Mucosa of stomach (tissue), 1 donor: ENCODE measurements around the gene TFR2.

Source experiments
- H3K27me3 ChIP-seq: one replicate; pipeline ENCODE4 v1.7.0; 2013; ENCODE audit warnings: mild to moderate bottlenecking, low read length; ENCODE audit not compliant: control insufficient read depth, insufficient read depth
- H3K36me3 ChIP-seq: one replicate; pipeline ENCODE4 v1.7.0; 2013; ENCODE audit warnings: low read length; ENCODE audit not compliant: control insufficient read depth, insufficient read depth
- H3K4me1 ChIP-seq: one replicate; pipeline ENCODE4 v1.7.0; 2013; ENCODE audit warnings: mild to moderate bottlenecking, low read length; ENCODE audit not compliant: control insufficient read depth, insufficient read depth
- H3K4me3 ChIP-seq: one replicate; pipeline ENCODE4 v1.7.0; 2013; ENCODE audit warnings: low read length
- H3K9ac ChIP-seq: one replicate; pipeline ENCODE4 v1.7.0; 2013; ENCODE audit warnings: mild to moderate bottlenecking, low read length, moderate library complexity
- H3K9me3 ChIP-seq: one replicate; pipeline ENCODE4 v1.7.0; 2013; ENCODE audit warnings: mild to moderate bottlenecking, low read length, moderate library complexity; ENCODE audit not compliant: control insufficient read depth
- donor health status: Pancreatic carcinoma.

Gene TFR2

DNA sequence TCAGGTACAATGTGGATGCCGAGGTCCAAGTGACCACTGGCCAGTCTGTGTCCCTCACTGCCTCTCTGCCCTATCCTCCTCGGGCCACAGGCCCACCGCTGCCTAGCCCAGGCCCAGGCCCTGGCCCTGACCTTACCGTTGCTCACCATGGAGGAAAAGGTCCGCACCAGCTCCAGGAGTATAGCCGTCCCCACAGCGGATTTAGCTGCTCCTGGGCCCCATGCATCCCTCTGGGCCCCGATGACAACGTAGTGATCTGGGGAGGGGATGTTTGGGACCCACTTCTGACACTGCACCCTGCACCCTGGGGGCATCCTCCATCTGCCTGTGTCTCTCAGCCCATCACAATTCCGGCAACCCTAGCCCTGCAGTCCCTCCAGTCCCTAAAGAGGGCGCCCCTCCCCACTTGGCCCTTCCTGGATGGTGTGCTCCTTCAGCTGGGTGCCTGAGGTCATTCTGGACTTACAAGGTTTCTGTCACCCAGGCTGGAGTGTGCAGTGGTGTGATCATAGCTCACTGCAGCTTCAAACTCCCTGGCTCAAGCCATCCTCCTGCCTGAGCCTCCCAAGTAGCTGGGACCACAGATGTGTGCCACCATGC lies 12.1 kb downstream of the TFR2 start:
- Histone ChIP-seq H3K4me3 (no peak overlapping the region), H3K36me3 (no peaks in the 10 kb centered on the region), H3K27me3 (peaks cover 5% of the 10 kb centered on the region), H3K9ac (no peak overlapping the region), H3K9me3 (no peaks in the 10 kb centered on the region), H3K4me1 (peaks cover 16% of the 10 kb centered on the region)

DNA sequence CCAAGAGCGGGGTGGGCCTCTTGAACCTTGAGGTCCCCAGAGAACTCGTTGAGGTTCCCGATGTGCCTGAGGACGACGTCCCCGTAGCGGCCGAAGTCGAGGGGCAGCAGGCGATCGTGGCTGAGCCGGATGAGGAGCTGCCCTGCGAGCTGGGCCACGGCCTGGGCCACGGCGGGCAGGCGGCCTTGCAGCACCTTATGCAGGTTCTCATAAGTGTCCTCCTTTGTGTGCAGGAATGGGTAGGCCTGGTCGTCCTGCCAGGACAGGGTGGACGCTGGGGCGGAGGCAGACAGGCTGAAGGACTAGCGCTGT lies 14.2 kb downstream of the TFR2 start:
- Histone ChIP-seq H3K27me3 (peaks cover 5% of the 10 kb centered on the region), H3K4me3 (no peak overlapping the region), H3K36me3 (no peaks in the 10 kb centered on the region), H3K9me3 (no peaks in the 10 kb centered on the region), H3K4me1 (peaks cover 9% of the 10 kb centered on the region), H3K9ac (no peak overlapping the region)

- Histone ChIP-seq H3K9ac (peak overlapping the region; percentile 34), H3K36me3 (no peaks in the 10 kb centered on the region), H3K9me3 (no peaks in the 10 kb centered on the region), H3K4me3 (no peak overlapping the region), H3K27me3 (no peaks in the 10 kb centered on the region), H3K4me1 (peaks cover 9% of the 10 kb centered on the region)
Measured at GRCh38 chr7:100626530-100627237, 14.7 kb downstream of the TFR2 start.

DNA sequence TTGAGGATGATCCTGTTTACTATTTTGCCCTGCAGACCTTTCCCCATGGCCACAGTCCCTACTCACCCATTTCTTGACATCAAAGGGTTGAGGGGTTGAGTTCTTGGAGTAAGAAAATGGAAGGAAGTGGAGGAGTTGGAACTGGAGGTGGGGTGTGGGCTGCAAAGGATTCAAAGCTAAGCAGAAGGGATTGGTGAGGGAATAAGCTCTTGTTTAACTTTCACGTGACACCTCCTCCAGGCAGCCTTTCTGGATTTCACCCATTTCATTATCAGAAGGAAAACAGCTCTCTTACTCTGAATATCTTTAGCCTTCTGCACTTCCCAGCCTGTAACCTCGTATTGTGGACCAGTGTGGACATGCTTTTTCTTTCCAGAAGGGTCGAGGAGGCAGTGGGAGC lies 15.3 kb downstream of the TFR2 start:
- H3K36me3 ChIP-seq: no peaks in the 10 kb centered on the region
- peaks cover 9% of the 10 kb centered on the region for H3K4me1 ChIP-seq
- H3K9ac ChIP-seq: no peak overlapping the region
- no peaks in the 10 kb centered on the region for H3K27me3 ChIP-seq
- no peak overlapping the region for H3K4me3 ChIP-seq
- no peaks in the 10 kb centered on the region for H3K9me3 ChIP-seq

DNA sequence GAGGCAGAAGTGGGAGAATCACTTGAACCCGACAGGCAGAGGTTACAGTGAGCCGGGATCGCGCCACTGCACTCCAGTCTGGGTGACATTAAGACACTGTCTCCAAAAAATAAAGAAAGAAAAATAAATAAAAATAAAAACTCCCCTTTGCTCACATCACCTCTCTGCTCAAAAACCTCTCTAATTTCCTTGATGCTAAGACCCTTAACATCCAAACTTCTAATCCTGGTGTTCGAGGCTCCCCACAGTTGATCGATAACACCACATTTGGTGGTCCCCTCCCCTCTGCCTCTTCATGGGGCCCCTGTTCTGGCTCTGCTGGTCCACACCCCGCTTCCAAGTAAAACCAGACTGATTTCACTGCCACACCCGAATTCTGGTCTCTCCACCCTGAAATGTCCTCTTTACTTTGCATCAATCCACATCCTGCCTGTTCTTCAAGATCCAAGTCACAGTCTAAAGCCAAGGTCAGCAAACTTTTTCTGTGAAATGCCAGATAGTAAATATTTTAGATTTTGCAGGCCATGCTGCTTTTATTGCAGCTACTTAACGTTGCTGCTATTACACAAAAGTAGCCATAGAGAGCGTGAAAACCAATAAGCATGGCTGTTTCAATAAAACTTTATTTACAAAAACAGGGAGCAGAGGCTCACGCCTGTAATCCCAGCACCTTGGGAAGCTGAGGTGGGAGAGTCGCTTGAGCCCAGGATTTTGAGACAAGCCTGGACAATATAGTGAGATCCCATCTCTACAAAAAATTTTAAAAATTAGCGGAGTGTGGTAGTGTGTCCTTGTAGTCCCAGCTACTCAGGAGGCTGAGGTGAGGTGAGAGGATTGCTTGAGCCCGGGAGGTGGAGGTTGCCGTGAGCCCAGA lies 17.2 kb downstream of the TFR2 start:
- H3K27me3 ChIP-seq: no peaks in the 10 kb centered on the region
- H3K9me3 ChIP-seq: no peaks in the 10 kb centered on the region
- peaks cover 9% of the 10 kb centered on the region for H3K4me1 ChIP-seq
- H3K9ac ChIP-seq: no peak overlapping the region
- no peak overlapping the region for H3K4me3 ChIP-seq
- H3K36me3 ChIP-seq: no peaks in the 10 kb centered on the region

DNA sequence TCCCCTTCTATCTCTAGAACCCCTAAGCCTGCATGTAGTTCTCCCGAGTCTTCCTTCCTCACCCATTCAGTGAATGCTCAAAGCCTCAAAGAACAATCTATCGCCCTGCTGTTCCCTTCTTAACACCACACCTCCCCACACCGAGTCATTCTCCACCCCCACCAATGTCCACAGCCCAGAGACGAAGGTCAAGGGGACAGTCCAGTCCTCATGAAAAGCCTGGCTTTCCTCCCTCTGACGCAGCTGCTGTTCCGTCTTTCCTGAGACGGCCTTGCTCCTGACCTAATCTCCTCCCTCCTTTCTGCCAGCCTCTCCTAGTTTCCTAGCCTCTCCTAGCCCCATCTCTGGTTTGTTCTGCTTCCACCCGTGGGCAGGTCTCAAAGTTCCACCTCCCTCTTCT lies 19.8 kb downstream of the TFR2 start:
- H3K4me1 ChIP-seq: peaks cover 6% of the 10 kb centered on the region
- no peaks in the 10 kb centered on the region for H3K36me3 ChIP-seq
- H3K9me3 ChIP-seq: no peaks in the 10 kb centered on the region
- no peak overlapping the region for H3K9ac ChIP-seq
- H3K4me3 ChIP-seq: no peak overlapping the region
- H3K27me3 ChIP-seq: no peaks in the 10 kb centered on the region

DNA sequence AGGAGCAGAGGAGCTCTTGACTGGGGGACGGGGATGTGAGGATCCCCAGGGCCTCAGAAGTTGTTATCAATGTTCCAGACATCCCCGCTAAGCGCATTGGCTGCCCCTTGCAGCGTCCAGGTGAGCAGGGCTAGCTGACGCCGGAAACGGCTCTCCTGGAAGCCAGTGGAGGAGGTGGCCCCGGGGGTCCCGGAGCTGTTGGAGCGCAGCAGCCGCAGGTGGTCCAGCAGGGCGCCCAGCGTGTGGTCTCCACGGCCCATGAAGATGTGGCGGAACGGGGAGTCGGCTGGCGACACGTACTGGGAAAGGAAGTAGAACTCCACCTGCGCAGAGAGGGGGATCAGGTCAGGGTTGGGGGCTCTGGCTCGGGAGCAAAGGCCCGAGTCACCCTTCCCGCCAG lies 20.5 kb downstream of the TFR2 start:
- no peak overlapping the region for H3K9ac ChIP-seq
- H3K9me3 ChIP-seq: no peaks in the 10 kb centered on the region
- no peaks in the 10 kb centered on the region for H3K27me3 ChIP-seq
- no peak overlapping the region for H3K4me3 ChIP-seq
- no peaks in the 10 kb centered on the region for H3K36me3 ChIP-seq
- H3K4me1 ChIP-seq: no peaks in the 10 kb centered on the region

DNA sequence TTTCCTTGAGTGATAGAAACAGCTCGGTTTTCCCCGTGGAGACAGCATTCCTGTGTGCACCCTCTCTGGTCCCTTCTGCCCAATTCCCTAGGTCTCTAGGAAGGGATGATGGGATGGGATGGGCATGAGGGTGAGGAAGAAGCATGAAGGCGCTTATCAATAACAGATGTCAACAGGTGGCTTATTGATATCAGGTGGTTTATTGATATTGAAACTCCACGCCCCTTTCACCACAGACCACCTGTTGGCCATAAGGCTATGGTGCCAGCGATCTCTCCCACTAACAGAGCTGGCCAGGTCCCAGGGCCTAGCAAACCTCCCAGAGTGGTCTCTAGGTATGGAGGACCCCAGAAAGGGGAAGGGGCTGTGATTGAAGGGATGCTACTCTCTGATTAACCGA lies 21.1 kb downstream of the TFR2 start:
- no peaks in the 10 kb centered on the region for H3K9me3 ChIP-seq
- no peaks in the 10 kb centered on the region for H3K36me3 ChIP-seq
- no peak overlapping the region for H3K9ac ChIP-seq
- no peaks in the 10 kb centered on the region for H3K4me1 ChIP-seq
- H3K4me3 ChIP-seq: no peak overlapping the region
- H3K27me3 ChIP-seq: no peaks in the 10 kb centered on the region

- H3K36me3 ChIP-seq: no peaks in the 10 kb centered on the region
- no peak overlapping the region for H3K4me3 ChIP-seq
- no peaks in the 10 kb centered on the region for H3K9me3 ChIP-seq
Measured at GRCh38 chr7:100614308-100614861, 27.0 kb downstream of the TFR2 start.

DNA sequence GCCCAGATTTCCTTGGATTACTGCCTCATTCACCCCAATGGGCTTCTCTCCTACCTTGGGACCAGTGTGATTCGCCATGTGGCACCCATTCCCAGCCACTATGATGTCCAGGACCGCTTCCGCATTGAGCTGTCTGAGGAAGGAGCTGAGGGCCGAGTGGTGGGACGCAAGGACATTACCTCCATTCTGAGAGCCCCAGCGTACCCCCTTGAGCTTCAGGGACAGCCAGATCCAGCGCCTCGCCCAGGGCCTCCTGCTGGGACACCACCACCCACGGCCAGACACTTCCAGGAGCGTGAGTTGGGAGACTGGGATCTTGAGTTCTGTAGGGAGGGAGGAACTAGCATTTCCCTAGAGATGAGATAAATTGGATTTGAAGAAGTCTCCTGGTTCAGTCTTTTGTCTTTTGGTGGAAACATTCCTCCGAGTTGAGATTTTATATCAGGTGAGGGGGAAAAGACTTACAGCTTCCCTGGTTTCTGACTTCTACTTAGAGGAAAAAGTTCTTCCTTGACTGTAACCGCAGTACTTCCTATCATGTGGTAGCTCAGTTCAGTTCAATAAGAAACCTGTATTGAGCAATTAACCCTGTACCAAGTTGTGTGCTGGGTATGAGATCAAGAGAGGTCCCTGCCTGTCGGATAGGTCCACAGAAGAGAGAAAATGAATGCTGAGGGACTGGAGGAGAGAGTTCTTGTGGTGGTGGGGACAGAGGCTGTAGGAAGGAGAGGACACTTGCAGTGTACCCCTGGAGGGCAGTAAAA lies 27.8 kb downstream of the TFR2 start:
- H3K4me3 ChIP-seq: no peak overlapping the region
- H3K4me1 ChIP-seq: peaks cover 11% of the 10 kb centered on the region

More at GRCh38 chr7:100614308-100614861, 27.0 kb downstream of the TFR2 start:
- Histone ChIP-seq H3K4me1 (peaks cover 11% of the 10 kb centered on the region), H3K27me3 (no peaks in the 10 kb centered on the region), H3K9ac (no peak overlapping the region)

DNA sequence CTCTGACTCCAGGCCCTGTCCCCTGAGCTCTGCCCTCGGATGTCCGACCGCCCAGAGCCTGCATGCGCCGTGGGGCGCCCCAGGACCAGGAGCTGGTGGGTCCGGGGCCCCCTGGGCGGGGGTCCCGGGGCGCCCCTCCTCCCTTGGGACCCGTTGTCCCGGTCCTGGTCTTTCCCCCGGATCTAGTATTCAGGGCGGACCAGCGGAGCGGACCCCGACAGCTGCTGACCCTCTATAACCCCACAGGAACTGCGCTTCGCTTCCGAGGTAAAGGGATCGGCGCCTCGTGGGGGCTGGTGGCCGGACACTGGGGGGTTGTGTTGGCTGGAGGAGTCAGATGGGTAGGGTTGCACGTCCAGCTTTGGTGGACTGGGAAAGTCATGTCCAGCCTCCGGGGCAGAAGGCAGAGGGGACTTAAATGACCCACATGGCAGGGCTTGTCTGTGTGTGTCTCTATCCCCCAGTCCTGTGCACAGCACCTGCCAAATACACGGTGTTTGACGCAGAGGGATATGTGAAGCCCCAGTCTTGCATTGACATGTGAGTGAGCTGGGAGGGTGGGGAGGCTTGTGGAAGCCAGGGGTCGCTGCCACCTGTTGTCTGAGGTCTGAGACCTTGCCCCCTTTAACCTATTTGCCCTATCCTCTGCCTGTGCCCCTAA lies 28.5 kb downstream of the TFR2 start:
- H3K9ac ChIP-seq: peak overlapping the region; percentile 69
- peaks cover 11% of the 10 kb centered on the region for H3K4me1 ChIP-seq
- no peaks in the 10 kb centered on the region for H3K36me3 ChIP-seq
- peak overlapping the region; percentile 63 for H3K4me3 ChIP-seq
- no peaks in the 10 kb centered on the region for H3K9me3 ChIP-seq
- H3K27me3 ChIP-seq: no peaks in the 10 kb centered on the region

More for the DNA sequence above, 27.8 kb downstream of the TFR2 start:
- no peaks in the 10 kb centered on the region for H3K9me3 ChIP-seq
- no peaks in the 10 kb centered on the region for H3K27me3 ChIP-seq
- no peaks in the 10 kb centered on the region for H3K36me3 ChIP-seq
- H3K9ac ChIP-seq: no peak overlapping the region
